IPS-15b (cell line): ENCODE data around the gene DLGAP4.

Experiments used
- H3K27me3 ChIP-seq: one replicate; pipeline ENCODE4 v1.6.1; 2013; ENCODE audit warnings: low read length; ENCODE audit not compliant: control insufficient read depth, insufficient read depth
- H3K36me3 ChIP-seq: one replicate; pipeline ENCODE4 v1.6.1; 2013; ENCODE audit warnings: low read length; ENCODE audit not compliant: control insufficient read depth, insufficient read depth
- H3K4me1 ChIP-seq: one replicate; pipeline ENCODE4 v1.6.1; 2013; ENCODE audit warnings: mild to moderate bottlenecking, low read length; ENCODE audit not compliant: control insufficient read depth, insufficient read depth
- H3K4me3 ChIP-seq: one replicate; pipeline ENCODE4 v1.5.1; 2013; ENCODE audit warnings: low read depth, low read length
- H3K9ac ChIP-seq: one replicate; pipeline ENCODE4 v1.6.1; 2013; ENCODE audit warnings: low read depth, mild to moderate bottlenecking, low read length
- H3K9me3 ChIP-seq: one replicate; pipeline ENCODE4 v1.6.1; 2013; ENCODE audit warnings: mild to moderate bottlenecking, low read length; ENCODE audit not compliant: control insufficient read depth, insufficient read depth

DLGAP4 gene

DNA sequence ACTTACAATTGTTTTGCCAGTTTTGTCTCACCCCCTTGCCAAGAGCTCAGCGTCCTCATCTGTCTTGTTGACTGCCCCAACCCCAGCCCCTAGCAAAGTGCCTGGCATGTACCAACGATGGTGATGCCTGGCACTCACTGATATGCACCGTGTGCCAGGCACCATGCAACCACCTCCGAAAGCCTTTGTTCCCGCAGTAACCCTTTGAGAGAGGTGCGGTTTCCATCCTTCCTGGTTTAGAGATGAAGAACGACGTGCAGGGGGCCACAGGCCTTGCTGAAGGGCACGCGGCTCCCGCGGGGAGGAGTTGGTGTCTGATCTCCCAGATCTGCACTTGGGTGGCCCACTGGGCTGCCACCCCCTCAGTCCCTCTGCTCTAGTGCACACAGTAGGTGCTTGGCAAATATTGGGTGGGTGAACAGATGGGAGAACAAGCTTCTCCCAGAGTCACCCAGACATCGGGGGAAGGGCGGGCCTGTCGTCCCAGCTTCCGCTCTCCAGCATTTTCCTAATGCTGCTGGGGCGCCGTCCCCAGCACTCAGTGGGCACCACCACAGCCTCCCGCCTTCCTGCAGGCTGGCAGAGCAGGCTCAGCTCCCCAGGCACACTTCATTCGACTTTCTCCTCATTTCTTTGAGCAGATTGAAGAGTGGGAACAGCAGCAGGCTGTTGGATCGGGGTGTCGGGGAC lies 35.3 kb downstream of the DLGAP4 start:
- Histone ChIP-seq H3K9ac (no peak overlapping the region), H3K4me3 (no peak overlapping the region), H3K9me3 (no peaks in the 10 kb centered on the region), H3K36me3 (no peaks in the 10 kb centered on the region), H3K4me1 (peaks cover 5% of the 10 kb centered on the region), H3K27me3 (peaks cover 2% of the 10 kb centered on the region)

DNA sequence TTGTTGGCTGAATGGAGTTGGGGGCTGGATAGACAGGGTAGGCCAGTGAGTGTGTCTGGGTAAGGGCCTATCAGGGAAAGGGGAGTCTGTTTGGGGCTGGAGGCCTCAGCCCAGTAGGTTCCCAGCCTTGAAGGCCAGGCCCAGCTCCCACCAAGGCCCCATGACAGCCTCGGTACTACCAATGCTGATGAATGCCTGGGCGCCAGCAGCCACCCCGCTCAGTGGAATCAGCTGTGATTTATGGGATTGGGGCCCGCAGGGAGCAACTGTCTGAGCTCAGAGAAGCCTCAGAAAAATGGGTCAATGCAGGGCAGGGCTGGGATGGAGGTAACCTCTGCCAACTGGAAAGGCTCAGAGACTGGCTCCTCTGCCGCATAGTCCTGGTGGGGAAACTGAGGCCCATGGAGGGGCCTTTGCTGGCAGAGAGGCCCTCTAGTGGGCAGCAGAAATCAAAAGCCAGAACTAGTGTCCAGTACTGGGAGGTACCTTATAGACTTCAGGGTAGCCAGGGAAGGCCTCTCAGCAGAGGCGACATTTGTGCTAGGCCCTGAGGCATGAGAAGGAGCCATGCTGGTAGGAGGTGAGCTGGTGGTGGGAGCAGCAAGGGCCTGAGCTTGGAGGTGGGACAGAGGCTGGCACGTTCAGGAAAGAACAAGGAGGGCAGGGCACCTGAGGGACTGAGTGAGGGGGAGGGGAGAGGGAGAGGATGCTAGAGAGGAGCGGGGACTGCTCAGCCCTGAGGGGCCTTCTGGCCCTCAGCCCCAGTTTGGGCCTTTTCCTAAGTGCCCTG lies 36.4 kb downstream of the DLGAP4 start:
- Histone ChIP-seq H3K4me3 (no peak overlapping the region), H3K9me3 (no peaks in the 10 kb centered on the region), H3K27me3 (no peaks in the 10 kb centered on the region), H3K9ac (no peak overlapping the region), H3K36me3 (no peaks in the 10 kb centered on the region), H3K4me1 (peaks cover 5% of the 10 kb centered on the region)

DNA sequence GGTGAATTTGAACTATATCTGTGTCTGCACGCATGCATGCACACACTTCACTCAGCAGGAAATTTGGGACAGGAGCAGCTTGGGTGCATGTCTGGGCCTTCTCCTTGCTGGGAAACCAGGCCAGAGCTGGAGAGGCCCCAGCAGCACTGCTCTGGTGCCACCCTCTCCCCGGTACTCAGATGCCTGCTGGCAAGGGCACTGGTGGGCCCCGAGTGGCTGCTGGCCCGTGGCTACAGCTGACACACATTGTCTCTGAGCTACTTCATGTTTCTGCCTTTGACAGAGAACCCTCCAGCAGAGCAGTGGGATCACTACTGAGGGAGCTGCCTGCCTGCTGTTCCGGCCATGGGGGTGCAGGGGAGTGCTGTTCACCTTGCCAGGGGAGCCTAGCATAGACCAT lies 37.5 kb downstream of the DLGAP4 start:
- H3K27me3 ChIP-seq, result no peaks in the 10 kb centered on the region

DNA sequence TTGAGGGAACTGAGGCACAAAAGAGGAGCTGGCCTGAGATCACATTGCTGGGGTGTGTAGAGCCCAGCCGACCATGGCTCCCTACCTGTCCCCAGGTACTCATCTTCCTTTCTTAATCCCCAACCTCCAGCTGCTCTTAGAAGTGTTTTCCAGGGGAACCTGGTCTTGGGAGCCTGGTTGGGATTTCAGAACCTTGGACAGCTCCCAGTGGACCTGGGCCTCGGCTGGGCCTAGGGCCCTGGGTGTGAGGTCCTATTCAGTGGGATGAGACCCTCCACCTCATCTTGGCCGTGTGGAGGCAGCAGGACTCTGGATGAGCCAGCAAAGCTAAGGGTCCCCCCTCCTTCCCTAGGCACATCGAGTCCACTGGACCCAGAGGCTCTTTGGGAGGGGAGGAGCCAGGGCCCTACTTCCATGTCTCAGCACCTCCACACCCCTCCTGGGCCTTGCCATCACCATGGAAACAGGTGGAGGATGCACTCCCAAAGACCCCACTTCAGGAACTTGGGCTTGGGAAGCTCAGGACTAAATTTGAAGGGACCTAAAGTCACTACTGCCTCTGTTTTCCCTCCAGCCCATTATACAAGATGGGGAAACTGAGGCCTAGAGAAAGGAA lies 38.5 kb downstream of the DLGAP4 start:
- Histone ChIP-seq H3K9ac (no peak overlapping the region), H3K4me1 (peaks cover 4% of the 10 kb centered on the region), H3K4me3 (no peak overlapping the region)

More for the DNA sequence above, 37.5 kb downstream of the DLGAP4 start:
- H3K9ac ChIP-seq, result no peak overlapping the region
- H3K9me3 ChIP-seq, result no peaks in the 10 kb centered on the region
- peaks cover 5% of the 10 kb centered on the region for H3K4me1 ChIP-seq
- no peaks in the 10 kb centered on the region for H3K36me3 ChIP-seq
- H3K4me3 ChIP-seq, result no peak overlapping the region

DNA sequence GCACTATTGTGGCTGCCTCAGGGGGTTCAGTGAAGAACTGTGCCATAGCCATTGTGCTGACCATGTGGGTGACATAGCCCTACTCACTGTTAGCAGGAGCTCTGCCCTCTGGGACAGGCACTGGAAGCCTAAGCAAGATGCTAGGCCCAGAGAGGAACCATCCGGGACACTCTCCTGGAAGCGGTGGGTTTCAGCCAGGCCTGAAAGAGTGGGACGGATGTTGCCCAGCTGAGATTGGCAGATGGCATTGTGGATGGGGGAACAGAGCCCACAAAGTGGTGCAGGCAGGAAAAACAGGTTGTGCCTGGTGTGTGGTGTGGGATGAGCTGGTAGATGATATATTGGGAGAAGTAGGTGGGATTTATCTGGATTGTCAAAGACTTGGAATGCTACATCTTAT lies 40.1 kb downstream of the DLGAP4 start:
- Histone ChIP-seq H3K36me3 (no peaks in the 10 kb centered on the region), H3K27me3 (no peaks in the 10 kb centered on the region), H3K9me3 (no peaks in the 10 kb centered on the region), H3K4me3 (no peak overlapping the region), H3K9ac (no peak overlapping the region), H3K4me1 (no peaks in the 10 kb centered on the region)

More for the DNA sequence above, 38.5 kb downstream of the DLGAP4 start:
- no peaks in the 10 kb centered on the region for H3K9me3 ChIP-seq
- no peaks in the 10 kb centered on the region for H3K36me3 ChIP-seq
- no peaks in the 10 kb centered on the region for H3K27me3 ChIP-seq

DNA sequence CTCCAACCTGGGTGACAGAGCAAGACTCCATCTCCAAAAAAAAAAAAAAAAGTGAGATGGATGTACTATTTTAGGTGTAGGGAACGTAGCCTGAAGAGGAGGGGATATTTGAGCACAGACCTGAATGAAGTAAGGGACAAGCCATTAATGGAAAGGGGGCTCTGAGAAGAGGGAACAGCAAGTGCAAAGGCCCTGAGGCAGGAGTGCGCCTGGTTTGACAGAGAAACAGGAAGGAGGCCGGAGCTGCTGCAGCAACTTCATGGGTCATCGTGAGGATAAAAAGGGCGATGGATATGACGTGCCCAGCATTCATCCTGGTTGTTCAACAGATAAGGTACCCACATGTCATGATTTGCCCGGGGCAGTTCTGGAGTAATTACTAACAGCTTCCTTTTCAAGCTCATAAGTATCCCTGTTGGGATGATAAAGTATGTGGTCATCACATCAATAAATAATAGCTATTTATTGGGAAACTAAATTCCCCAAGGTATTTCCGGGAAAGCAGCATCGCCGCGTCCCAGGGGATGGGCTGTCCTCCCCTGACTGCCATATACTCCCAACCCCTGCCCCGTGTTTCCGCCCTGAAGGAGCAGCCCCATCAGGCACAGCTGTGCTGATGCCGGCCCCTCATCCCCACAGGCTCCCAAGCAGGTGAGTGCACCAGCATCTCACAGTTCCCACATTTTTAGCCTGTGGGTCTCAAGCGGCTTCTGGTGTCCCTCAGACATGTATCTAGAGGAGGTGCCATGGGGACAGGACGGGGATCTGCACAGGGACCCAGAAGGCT lies 43.4 kb downstream of the DLGAP4 start:
- no peaks in the 10 kb centered on the region for H3K4me1 ChIP-seq
- H3K4me3 ChIP-seq, result no peak overlapping the region
- H3K9me3 ChIP-seq, result no peaks in the 10 kb centered on the region
- H3K36me3 ChIP-seq, result no peaks in the 10 kb centered on the region
- no peak overlapping the region for H3K9ac ChIP-seq
- no peaks in the 10 kb centered on the region for H3K27me3 ChIP-seq

DNA sequence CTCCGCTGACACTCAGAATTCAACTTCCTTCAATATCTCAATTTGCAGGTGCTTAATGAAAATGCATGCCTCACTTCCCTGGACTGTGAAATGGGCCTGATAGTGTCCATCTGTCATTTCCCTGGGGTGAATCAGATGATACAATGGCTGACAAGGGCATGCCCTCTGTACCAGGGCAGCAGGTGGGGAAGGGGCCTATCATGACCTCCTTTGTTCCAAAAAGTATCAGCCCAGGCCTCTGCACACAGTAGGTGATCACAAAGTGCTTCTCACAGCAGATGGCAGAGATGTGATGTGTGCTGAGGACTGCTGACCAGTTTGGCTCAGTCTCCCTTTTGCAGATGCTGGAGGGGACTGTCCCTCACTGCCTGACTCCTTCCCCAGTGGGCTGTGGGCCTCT lies 44.3 kb downstream of the DLGAP4 start:
- no peaks in the 10 kb centered on the region for H3K4me1 ChIP-seq

DNA sequence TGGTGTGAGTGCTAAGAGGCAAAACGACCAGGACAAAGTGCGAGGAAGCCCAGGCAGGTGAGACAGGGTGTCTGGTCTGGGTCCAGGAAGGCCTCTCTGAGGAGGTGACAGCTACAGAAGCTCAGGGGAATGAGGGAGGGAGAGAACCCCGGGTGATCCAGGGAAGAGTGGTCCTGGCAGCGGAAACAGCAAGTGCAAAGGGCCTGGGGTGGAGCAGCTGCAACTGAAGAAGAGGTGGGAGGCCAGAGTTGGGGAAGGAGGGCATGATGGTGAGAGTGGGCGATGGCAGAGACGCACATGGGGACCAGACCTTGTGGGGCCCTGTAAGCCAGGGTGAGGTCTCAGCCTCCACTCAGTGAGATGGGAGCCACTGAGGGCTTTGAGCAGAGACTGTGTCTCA lies 45.8 kb downstream of the DLGAP4 start:
- no peaks in the 10 kb centered on the region for H3K27me3 ChIP-seq
- H3K4me1 ChIP-seq, result no peaks in the 10 kb centered on the region
- H3K36me3 ChIP-seq, result no peaks in the 10 kb centered on the region
- no peak overlapping the region for H3K4me3 ChIP-seq
- H3K9me3 ChIP-seq, result no peaks in the 10 kb centered on the region
- H3K9ac ChIP-seq, result no peak overlapping the region

More for the DNA sequence above, 44.3 kb downstream of the DLGAP4 start:
- Histone ChIP-seq H3K36me3 (no peaks in the 10 kb centered on the region), H3K4me3 (no peak overlapping the region), H3K27me3 (no peaks in the 10 kb centered on the region), H3K9ac (no peak overlapping the region), H3K9me3 (no peaks in the 10 kb centered on the region)

DNA sequence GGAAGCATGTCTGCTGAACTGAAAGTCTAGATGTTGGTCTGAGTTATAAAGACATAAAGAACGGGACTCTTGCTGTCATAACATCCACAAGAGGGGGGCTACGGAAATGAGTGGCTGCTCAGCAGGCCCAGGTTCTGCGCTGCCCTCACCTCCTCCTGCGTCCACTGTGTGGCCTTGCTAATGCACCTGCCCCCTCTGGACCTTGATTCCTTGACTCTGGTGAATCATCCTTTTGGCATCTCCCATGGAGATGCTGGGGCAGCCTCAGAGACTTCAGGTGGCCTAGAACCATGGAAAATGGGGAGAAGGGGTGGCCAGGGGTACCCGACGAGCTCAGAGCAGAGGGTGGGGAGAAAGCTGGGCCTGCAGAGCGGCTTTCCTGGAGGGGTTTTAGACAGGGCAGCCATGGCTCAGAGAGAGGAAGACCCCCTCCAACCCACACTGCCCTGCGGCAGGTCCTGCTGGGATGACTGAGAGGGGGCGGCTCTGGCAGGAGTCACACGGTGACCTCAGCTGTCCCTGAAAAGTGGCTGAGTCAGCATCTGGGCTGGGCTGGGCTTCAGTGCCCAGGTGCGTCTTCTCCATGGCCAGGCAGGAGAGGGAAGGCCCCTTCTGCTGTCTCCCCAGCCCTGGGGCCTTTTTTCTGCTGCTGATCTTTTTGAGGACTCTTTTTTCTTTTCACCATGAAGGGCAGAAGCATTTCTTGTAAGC lies 46.9 kb downstream of the DLGAP4 start:
- no peak overlapping the region for H3K4me3 ChIP-seq
- no peaks in the 10 kb centered on the region for H3K27me3 ChIP-seq
- no peaks in the 10 kb centered on the region for H3K9me3 ChIP-seq
- no peak overlapping the region for H3K9ac ChIP-seq
- no peaks in the 10 kb centered on the region for H3K4me1 ChIP-seq
- no peaks in the 10 kb centered on the region for H3K36me3 ChIP-seq

DNA sequence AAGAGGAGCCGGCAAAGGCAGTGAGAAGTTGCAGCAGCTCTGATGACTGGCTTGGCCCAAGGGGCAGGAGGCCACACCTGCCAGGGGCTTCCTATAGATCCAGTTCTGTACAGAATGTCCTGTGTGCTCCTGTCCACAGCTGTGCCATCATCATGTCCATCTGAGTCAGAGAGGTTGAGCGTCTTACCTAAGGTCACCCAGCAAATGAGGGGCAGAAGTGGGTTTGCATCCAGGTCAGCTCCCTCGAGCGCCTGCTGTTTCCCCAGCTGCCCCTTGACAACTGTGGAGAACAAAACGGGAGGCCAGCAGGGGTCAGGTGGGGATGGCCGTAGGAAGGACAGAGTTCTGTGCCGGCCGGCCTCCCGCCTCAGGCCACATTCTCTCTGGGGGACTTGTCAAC lies 47.6 kb downstream of the DLGAP4 start:
- H3K4me1 ChIP-seq, result no peaks in the 10 kb centered on the region
- no peak overlapping the region for H3K9ac ChIP-seq
- no peaks in the 10 kb centered on the region for H3K9me3 ChIP-seq
- H3K4me3 ChIP-seq, result no peak overlapping the region
- H3K36me3 ChIP-seq, result no peaks in the 10 kb centered on the region
- no peaks in the 10 kb centered on the region for H3K27me3 ChIP-seq
